Lower leg skin (tissue), 4 donors: ENCODE measurements around the gene STIM1. TPM values are rescaled to one million over a fixed set of nuclear protein-coding genes. Genes with fewer than 3 reads are reported as not detected.

Experiments
- DNase-seq, 2 donors: peaks; one replicate each; pipeline ENCODE4 v3.0.0-alpha.2; 2019; ENCODE audit warnings: low spot score in 2 of 2
- H3K4me3 ChIP-seq: fragments of 200-600 bp; sonication (generic); 2 replicates; pipeline ENCODE4 v1.5.1; 2017; ENCODE audit warnings: mild to moderate bottlenecking, low read depth; ENCODE audit not compliant: poor library complexity, severe bottlenecking
- CTCF ChIP-seq, 3 donors: fragments of 450-650 bp; IDR thresholded peaks; one replicate each; pipeline ENCODE4 v1.5.1; 2016; ENCODE audit warnings: antibody characterized with exemption in 3 of 3, mild to moderate bottlenecking in 3 of 3, moderate library complexity in 2 of 3
- POLR2A ChIP-seq, 2 donors: fragments of 450-650 bp; IDR thresholded peaks; one replicate each; pipeline ENCODE4 v1.6.1; 2016 to 2017; ENCODE audit warnings: antibody characterized with exemption in 2 of 2, mild to moderate bottlenecking in 1 of 2, moderate library complexity in 1 of 2
- WGBS, 2 donors: methylation state at CpG; one replicate each; pipeline ENCODE4 v1.1.5; 2018; 5-methylcytosine and 5-hydroxymethylcytosine counted together
- intact Hi-C: fragments of 100-400 bp; cut with DNase I; formaldehyde crosslinking; loops from one replicate; pipeline ENCODE4 v1.15.0; 2023; ENCODE audit warnings: low total_unique reads
- total RNA-seq, 4 donors: library from RNA; depleted of rRNA; stranded (reverse); fragments of >200 nt; gene quantifications; one replicate each; pipeline ENCODE4 v1.1.0, GENCODE V29; 2016

Gene STIM1
- total RNA-seq, 4 donors from 2014 or later = 43.7 to 75.9 (median 64.9) TPM

- no peak for TF ChIP-seq POLR2A (IDR thresholded peaks at IDR 0.05)
- TF ChIP-seq CTCF (IDR thresholded peaks at IDR 0.05) = no peak
- DNase-seq = no peak
- 58 to 89% methylated on average over 1 of the region's 1 CpG for WGBS, 2 donors
- intact Hi-C loops = no loop called here
- H3K4me3 ChIP-seq = no peak overlapping the region
Observed at GRCh38 chr11:3929232-3929631, 73.8 kb downstream of the STIM1 start.

GRCh38 chr11:3929649-3930048 lies 74.2 kb downstream of the STIM1 start:
- intact Hi-C loops = no loop called here
- DNase-seq = no peak
- H3K4me3 ChIP-seq = no peak overlapping the region
- 74 to 78% methylated on average over 8 of the region's 8 CpGs for WGBS, 2 donors
- no peak for TF ChIP-seq CTCF (IDR thresholded peaks at IDR 0.05)

GRCh38 chr11:3932698-3933097 lies 77.2 kb downstream of the STIM1 start:
- no peak overlapping the region for H3K4me3 ChIP-seq
- no peak for DNase-seq
- TF ChIP-seq CTCF (IDR thresholded peaks at IDR 0.05) (no peak), POLR2A (IDR thresholded peaks at IDR 0.05) (no peak)
- 94 to 98% methylated on average over 2 of the region's 2 CpGs for WGBS, 2 donors
- intact Hi-C loops = no loop called here

GRCh38 chr11:3933165-3933628 lies 77.7 kb downstream of the STIM1 start:
- H3K4me3 ChIP-seq = no peak overlapping the region
- no peak for TF ChIP-seq POLR2A (IDR thresholded peaks at IDR 0.05)
- TF ChIP-seq CTCF (IDR thresholded peaks at IDR 0.05) = no peak
- DNase-seq = no peak
- intact Hi-C loops = no loop called here
- 70 to 88% methylated on average over 1 of the region's 1 CpG for WGBS, 2 donors

GRCh38 chr11:3934658-3935057 lies 79.2 kb downstream of the STIM1 start:
- WGBS, 2 donors = 58 to 61% methylated on average over 1 of the region's 1 CpG
- H3K4me3 ChIP-seq = no peak overlapping the region
- DNase-seq = no peak
- intact Hi-C loops = no loop called here
- TF ChIP-seq POLR2A (IDR thresholded peaks at IDR 0.05) = no peak
- no peak for TF ChIP-seq CTCF (IDR thresholded peaks at IDR 0.05)

GRCh38 chr11:3936517-3936916 lies 81.1 kb downstream of the STIM1 start:
- no peak overlapping the region for H3K4me3 ChIP-seq
- no peak for TF ChIP-seq POLR2A (IDR thresholded peaks at IDR 0.05)
- no peak for TF ChIP-seq CTCF (IDR thresholded peaks at IDR 0.05)
- 77 to 91% methylated on average over 1 of the region's 1 CpG for WGBS, 2 donors
- DNase-seq = no peak
- intact Hi-C loops = no loop called here
